GM23338 (cell line): ENCODE results near the gene FOXP1. TPM values are rescaled to one million over a fixed set of nuclear protein-coding genes. Genes with fewer than 3 reads are reported as not detected.

Experiments
- ATAC-seq: fragments of 200-7000 bp; cut with Tn5 transposase; 3 replicates; pipeline ENCODE4 v1.9.1; 2020
- DNase-seq: peaks from one replicate; pipeline ENCODE4 v3.0.0-alpha.2; 2015; ENCODE audit warnings: low spot score
- H2AFZ ChIP-seq: fragments of 200-600 bp; sonication (generic); 2 replicates; pipeline ENCODE4 v1.8.0; 2016; ENCODE audit warnings: antibody characterized with exemption, mild to moderate bottlenecking, moderate library complexity
- H3F3A ChIP-seq: fragments of 200-600 bp; sonication (generic); replicated peaks from 2 replicates; pipeline ENCODE4 v1.8.0; 2017; ENCODE audit warnings: antibody characterized with exemption, mixed run types, low read depth
- H3K27ac ChIP-seq: fragments of 200-600 bp; sonication (generic); 2 replicates; pipeline ENCODE4 v1.6.1; 2016; ENCODE audit warnings: low read depth
- H3K27me3 ChIP-seq: fragments of 200-600 bp; sonication (generic); 2 replicates; pipeline ENCODE4 v1.8.0; 2016; ENCODE audit warnings: mild to moderate bottlenecking, mixed run types, moderate library complexity; ENCODE audit not compliant: insufficient read depth
- H3K36me3 ChIP-seq: fragments of 200-600 bp; sonication (generic); 2 replicates; pipeline ENCODE4 v1.8.0; 2016; ENCODE audit warnings: mild to moderate bottlenecking; ENCODE audit not compliant: insufficient read depth
- H3K4me1 ChIP-seq: fragments of 200-600 bp; sonication (generic); 2 replicates; pipeline ENCODE4 v1.8.0; 2016; ENCODE audit warnings: mild to moderate bottlenecking, moderate library complexity; ENCODE audit not compliant: insufficient read depth
- H3K4me2 ChIP-seq: fragments of 200-600 bp; sonication (generic); 2 replicates; pipeline ENCODE4 v1.7.1; 2017; ENCODE audit warnings: mixed run types
- H3K4me3 ChIP-seq: fragments of 200-600 bp; sonication (generic); 2 replicates; pipeline ENCODE4 v1.6.1; 2016; ENCODE audit warnings: mixed run types
- H3K79me2 ChIP-seq: fragments of 200-600 bp; sonication (generic); replicated peaks from 2 replicates; pipeline ENCODE4 v1.8.0; 2017; ENCODE audit warnings: mild to moderate bottlenecking; ENCODE audit not compliant: insufficient read depth
- H3K9me2 ChIP-seq: fragments of 200-600 bp; sonication (generic); 2 replicates; pipeline ENCODE4 v1.8.0; 2017; ENCODE audit not compliant: insufficient read depth
- H4K20me1 ChIP-seq: fragments of 200-600 bp; sonication (generic); replicated peaks from 2 replicates; pipeline ENCODE4 v1.8.0; 2017; ENCODE audit warnings: mild to moderate bottlenecking; ENCODE audit not compliant: insufficient read depth
- H3K27ac Mint-ChIP-seq: 2 replicates; pipeline ENCODE4 v1.8.0; 2020; ENCODE audit warnings: inconsistent platforms, mild to moderate bottlenecking, moderate library complexity, mixed read lengths
- H3K27me3 Mint-ChIP-seq: 3 replicates; pipeline ENCODE4 v1.8.0; 2022; ENCODE audit warnings: low read depth, mild to moderate bottlenecking, moderate library complexity, mixed read lengths, inconsistent platforms; ENCODE audit not compliant: insufficient read depth, poor library complexity
- H3K36me3 Mint-ChIP-seq: 3 replicates; pipeline ENCODE4 v1.8.0; 2021; ENCODE audit warnings: low read depth, mild to moderate bottlenecking, inconsistent platforms, moderate library complexity, mixed read lengths
- H3K4me1 Mint-ChIP-seq: 3 replicates; pipeline ENCODE4 v1.8.0; 2020; ENCODE audit warnings: mild to moderate bottlenecking, inconsistent platforms, mixed read lengths
- H3K4me3 Mint-ChIP-seq: 3 replicates; pipeline ENCODE4 v1.8.0; 2021; ENCODE audit warnings: moderate library complexity, mild to moderate bottlenecking, inconsistent platforms, mixed read lengths
- H3K9me3 Mint-ChIP-seq: 3 replicates; pipeline ENCODE4 v1.8.0; 2020; ENCODE audit warnings: moderate library complexity, mild to moderate bottlenecking, inconsistent platforms, mixed read lengths
- CREB1 ChIP-seq: fragments of 250-450 bp; sonication (Bioruptor Pico); IDR thresholded peaks from 2 replicates; pipeline ENCODE4 v1.5.0; 2020; ENCODE audit warnings: low read depth, mild to moderate bottlenecking, moderate library complexity
- CTCF ChIP-seq, 2 experiments: fragments of 200-600 bp in 1 of 2; sonication (generic) in 1 of 2; conservative IDR thresholded peaks; 2 replicates each; pipeline versions ENCODE4 v1.5.1 to v1.6.1; 2016 to 2017; ENCODE audit warnings: antibody characterized with exemption in 2 of 2, low read depth in 2 of 2, mild to moderate bottlenecking in 2 of 2, moderate library complexity in 1 of 2
- EZH2 ChIP-seq: fragments of 200-600 bp; sonication (generic); IDR thresholded peaks from one replicate; pipeline ENCODE4 v1.8.0; 2017; ENCODE audit warnings: antibody characterized with exemption, mild to moderate bottlenecking, low read depth; ENCODE audit not compliant: unreplicated experiment
- EZH2phosphoT487 ChIP-seq: fragments of 200-600 bp; sonication (generic); IDR thresholded peaks from one replicate; pipeline ENCODE4 v1.8.1; 2018; ENCODE audit warnings: antibody characterized with exemption; ENCODE audit not compliant: unreplicated experiment
- JUNB ChIP-seq: IDR thresholded peaks from one replicate; pipeline ENCODE4 v1.6.1; 2016; ENCODE audit warnings: antibody characterized with exemption; ENCODE audit not compliant: unreplicated experiment
- NANOG ChIP-seq: IDR thresholded peaks from 2 replicates; pipeline ENCODE4 v1.6.1; 2016; ENCODE audit warnings: antibody characterized with exemption, borderline replicate concordance
- POLR2AphosphoS5 ChIP-seq: IDR thresholded peaks from 2 replicates; pipeline ENCODE4 v1.6.1; 2016; ENCODE audit warnings: antibody characterized with exemption, low read depth
- REST ChIP-seq: IDR thresholded peaks from one replicate; pipeline ENCODE4 v1.6.1; 2018; ENCODE audit warnings: antibody characterized with exemption; ENCODE audit not compliant: unreplicated experiment
- ZNF114 ChIP-seq: fragments of 250-450 bp; sonication (Bioruptor Pico); IDR thresholded peaks from 2 replicates; pipeline ENCODE4 v1.5.0; 2020; ENCODE audit warnings: mild to moderate bottlenecking, moderate library complexity
- ZNF331 ChIP-seq: fragments of 250-450 bp; sonication (Bioruptor Pico); IDR thresholded peaks from 2 replicates; pipeline ENCODE4 v1.5.0; 2020; ENCODE audit warnings: low read depth, mild to moderate bottlenecking, moderate library complexity
- polyA plus RNA-seq: library from polyadenylated mRNA; unstranded; fragments of >200 nt; fragmentation: Nextera tagmentation; extraction: Ambion mirVana; gene quantifications from 2 replicates; pipeline ENCODE4 v1.2.1, GENCODE V29; 2016
- total RNA-seq: library from RNA; depleted of rRNA; stranded (reverse); fragments of >200 nt; shearing (Covaris generic); gene quantifications from 2 replicates; pipeline ENCODE4 v1.2.3, GENCODE V29; 2014

Gene FOXP1
- total and polyA plus RNA-seq, 2 experiments from 2014 or later: 32.9 to 35.5 TPM

- TF ChIP-seq POLR2AphosphoS5 (no peak), CREB1 (CRISPR knock-in tag) (no peak), EZH2phosphoT487 (no peak), ZNF331 (CRISPR knock-in tag) (no peak), JUNB (no peak), CTCF (conservative IDR thresholded peaks at IDR 0.05; ENCODE audit: low read depth in 2 of 2) (no peak), REST (no peak), NANOG (no peak)
These were observed 302.2 kb downstream of the FOXP1 start (continued) for GRCh38 chr3:71281280-71281679.

- Histone ChIP-seq H3K4me1 (peaks cover under 1% of the 10 kb centered on the region; the same call in 1 of the 2 replicates), H3K4me2 (no peak overlapping the region), H3F3A (no peaks in the 10 kb centered on the region), H3K27ac (no peak overlapping the region), H3K27me3 (no peaks in the 10 kb centered on the region), H3K79me2 (peaks cover 38% of the 10 kb centered on the region), H2AFZ (no peak overlapping the region), H3K9me2 (peaks cover 15% of the 10 kb centered on the region; the same call in 1 of the 2 replicates), H4K20me1 (0 out of 2 replicates have a peak, but pooled peaks cover 4% of the 10 kb centered on the region), H3K4me3 (no peak overlapping the region), H3K36me3 (no peaks in the 10 kb centered on the region)
- H3K4me3 Mint-ChIP-seq: no peak overlapping the region
- no peaks in the 10 kb centered on the region; the same call in 2 of the 3 replicates for H3K36me3 Mint-ChIP-seq
- H3K27me3 Mint-ChIP-seq: peaks cover 2% of the 10 kb centered on the region
- no peaks in the 10 kb centered on the region for H3K9me3 Mint-ChIP-seq
- no peak overlapping the region for H3K27ac Mint-ChIP-seq
- DNase-seq (no peak), ATAC-seq (no peak)
- no peak for TF ChIP-seq NANOG
- no peak for TF ChIP-seq REST
- TF ChIP-seq ZNF114 (CRISPR knock-in tag): no peak
- no peak for TF ChIP-seq EZH2phosphoT487
- no peak for TF ChIP-seq JUNB
- TF ChIP-seq EZH2: no peak
- no peak for TF ChIP-seq CTCF (conservative IDR thresholded peaks at IDR 0.05; ENCODE audit: low read depth in 2 of 2)
- H3K4me1 Mint-ChIP-seq: peaks cover 10% of the 10 kb centered on the region
These were observed 306.2 kb downstream of the FOXP1 start for GRCh38 chr3:71277341-71277740.
